Measurements from ENCODE around the gene LST1.

The LST1 gene

DNA sequence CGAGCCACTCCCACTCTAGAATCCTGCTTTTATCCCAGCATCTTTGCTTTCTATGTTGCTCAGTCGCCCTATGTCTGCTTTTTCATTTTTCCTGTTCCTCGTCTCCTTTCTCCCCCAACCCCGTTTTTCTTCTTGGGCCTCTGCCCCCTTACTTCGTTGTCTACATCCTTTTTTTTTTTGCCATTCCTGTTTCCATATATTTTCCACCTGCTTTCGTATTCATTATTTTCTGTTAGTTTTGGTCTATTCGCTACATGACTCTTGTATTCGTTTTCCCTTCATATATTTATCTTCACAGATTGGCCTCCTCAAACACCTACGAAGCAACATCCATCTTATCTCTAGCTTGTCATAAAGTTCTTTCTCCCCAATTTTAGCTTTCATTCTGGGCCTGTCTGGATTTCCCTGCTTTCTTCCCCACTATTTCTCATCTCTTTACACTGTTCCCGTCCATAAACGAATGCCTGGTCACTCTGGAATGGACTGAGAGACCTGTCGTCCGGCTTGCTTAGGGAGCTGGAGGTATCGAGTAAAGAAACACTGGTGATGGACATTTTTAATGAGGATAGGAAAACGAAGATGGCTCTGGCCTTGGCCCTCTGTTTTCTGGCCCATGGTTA, 35.4 kb downstream of the LST1 start:
- no peak for DNase-seq

- DNase-seq = no peak
Measured at GRCh38 chr6:31621991-31622390, 35.9 kb downstream of the LST1 start.

DNA sequence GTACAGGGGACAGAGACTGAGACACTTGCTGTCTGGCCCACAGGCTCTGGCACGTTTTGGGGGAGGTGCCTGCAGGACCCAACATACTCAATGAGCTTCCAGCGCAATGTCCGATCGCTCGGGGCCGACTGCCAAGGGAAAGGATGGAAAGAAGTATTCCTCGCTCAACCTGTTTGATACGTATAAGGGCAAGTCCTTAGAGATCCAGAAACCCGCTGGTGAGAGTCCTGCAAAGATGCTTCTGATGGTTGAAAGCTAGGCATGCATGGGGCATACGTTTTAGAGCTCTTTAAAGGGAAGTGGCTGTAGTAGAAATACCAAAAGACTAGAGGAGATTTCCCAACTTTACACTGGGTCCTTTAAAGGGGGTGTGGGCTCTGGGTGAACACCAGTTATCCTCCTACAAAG, 36.6 kb downstream of the LST1 start:
- DNase-seq = no peak

- DNase-seq = no peak
Measured at GRCh38 chr6:31624070-31624469, 38.0 kb downstream of the LST1 start.

DNA sequence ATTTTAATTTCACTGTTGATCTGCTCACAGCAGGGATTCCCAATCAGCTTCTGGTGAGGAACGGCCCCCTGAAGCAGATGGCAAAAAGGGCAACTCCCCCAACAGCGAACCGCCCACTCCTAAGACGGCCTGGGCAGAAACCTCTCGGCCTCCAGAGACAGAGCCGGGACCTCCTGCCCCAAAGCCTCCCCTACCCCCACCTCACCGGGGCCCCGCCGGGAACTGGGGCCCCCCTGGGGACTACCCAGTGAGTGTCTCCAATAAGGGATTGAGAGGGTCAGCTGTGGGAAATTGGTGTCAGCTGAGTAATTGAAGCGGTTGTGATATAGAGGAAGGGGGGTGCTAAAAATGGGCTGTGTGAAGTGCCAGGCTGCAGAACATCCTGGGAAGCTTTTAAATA, 40.9 kb downstream of the LST1 start:
- DNase-seq = no peak

- no peak for DNase-seq
Measured at GRCh38 chr6:31627690-31628287, 41.7 kb downstream of the LST1 start.

GRCh38 chr6:31629014-31629413, 42.9 kb downstream of the LST1 start:
- DNase-seq = no peak

GRCh38 chr6:31630177-31630934, 44.3 kb downstream of the LST1 start:
- no peak for DNase-seq

GRCh38 chr6:31631209-31631608, 45.1 kb downstream of the LST1 start:
- no peak for DNase-seq

- DNase-seq = no peak
Measured at GRCh38 chr6:31631681-31632278, 45.7 kb downstream of the LST1 start.

DNA sequence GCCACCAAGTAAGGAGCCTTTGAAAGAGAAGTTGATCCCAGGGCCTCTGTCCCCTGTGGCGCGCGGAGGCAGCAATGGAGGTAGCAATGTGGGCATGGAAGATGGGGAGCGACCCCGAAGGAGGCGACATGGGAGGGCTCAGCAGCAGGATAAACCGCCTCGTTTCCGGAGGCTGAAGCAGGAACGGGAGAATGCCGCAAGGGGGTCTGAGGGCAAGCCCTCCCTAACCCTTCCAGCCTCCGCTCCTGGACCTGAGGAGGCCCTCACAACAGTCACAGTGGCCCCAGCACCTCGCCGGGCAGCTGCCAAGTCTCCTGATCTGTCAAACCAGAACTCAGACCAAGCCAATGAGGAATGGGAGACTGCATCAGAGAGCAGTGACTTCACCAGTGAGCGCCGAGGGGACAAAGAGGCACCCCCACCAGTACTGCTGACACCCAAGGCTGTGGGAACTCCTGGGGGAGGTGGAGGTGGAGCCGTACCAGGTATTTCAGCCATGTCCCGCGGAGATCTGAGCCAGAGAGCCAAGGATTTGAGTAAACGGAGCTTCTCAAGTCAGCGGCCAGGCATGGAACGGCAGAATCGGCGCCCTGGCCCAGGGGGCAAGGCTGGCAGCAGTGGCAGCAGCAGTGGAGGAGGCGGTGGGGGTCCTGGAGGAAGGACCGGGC, 46.3 kb downstream of the LST1 start:
- DNase-seq = no peak

GRCh38 chr6:31633447-31633846, 47.4 kb downstream of the LST1 start:
- no peak for DNase-seq

DNA sequence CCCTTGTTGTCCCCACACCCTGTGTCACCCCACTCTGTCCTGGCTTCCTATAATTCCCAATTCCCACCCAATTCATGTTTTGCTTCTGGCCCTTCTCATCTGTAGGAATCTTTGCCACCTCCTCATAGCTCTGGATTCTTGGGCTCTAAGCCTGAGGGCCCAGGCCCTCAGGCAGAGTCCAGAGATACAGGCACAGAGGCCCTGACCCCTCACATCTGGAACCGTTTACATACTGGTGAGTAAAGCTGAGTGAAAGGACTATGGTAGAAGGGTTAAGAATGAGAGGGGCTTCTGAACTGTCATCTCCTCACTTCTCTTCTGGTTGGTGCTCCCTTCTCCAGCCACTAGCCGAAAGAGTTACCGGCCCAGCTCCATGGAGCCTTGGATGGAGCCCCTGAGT, 48.1 kb downstream of the LST1 start:
- DNase-seq = no peak

DNA sequence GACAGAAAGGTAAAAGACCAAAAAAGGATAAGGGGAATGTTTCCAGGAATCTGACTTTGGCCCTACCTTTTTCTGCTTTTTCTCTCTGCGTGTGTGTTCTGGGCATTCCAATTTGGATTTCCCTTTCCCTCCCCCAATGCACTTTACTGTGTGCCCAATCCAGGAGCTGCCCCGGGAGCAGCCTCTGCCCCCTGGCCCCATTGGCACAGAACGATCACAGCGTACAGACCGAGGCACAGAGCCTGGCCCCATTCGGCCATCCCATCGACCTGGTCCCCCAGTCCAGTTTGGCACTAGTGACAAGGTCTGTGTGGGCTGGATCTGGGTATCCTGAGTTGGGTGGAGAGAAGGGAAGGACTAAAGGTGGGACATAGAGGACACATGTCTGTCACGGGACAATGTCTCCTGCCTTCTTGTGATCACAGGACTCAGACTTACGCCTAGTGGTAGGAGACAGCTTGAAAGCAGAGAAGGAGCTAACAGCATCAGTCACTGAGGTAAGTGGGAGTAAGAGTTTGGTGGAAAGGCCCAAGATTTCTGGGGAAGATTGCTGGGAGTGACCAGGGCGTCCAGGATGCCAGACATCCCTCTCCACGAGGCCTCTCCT, 49.0 kb downstream of the LST1 start:
- no peak for DNase-seq

- no peak for DNase-seq
Measured at GRCh38 chr6:31636698-31637596, 50.9 kb downstream of the LST1 start.
